Thyroid gland (tissue), 4 donors: ENCODE measurements around the gene PSMA6.

Source experiments
- CTCF ChIP-seq, 6 experiments: fragments of 200-600 bp in 3 of 6; fragments of 450-650 bp in 3 of 6; sonication (generic) in 3 of 6; IDR thresholded peaks; one replicate each; pipeline ENCODE4 v1.5.1; 2016 to 2019; ENCODE audit warnings: antibody characterized with exemption in 6 of 6, mild to moderate bottlenecking in 2 of 6, inconsistent platforms in 1 of 6, moderate library complexity in 1 of 6
- POLR2A ChIP-seq, 2 donors: fragments of 450-650 bp; IDR thresholded peaks; one replicate each; pipeline ENCODE4 v1.6.1; 2017; ENCODE audit warnings: antibody characterized with exemption in 2 of 2, mild to moderate bottlenecking in 2 of 2, moderate library complexity in 1 of 2

GRCh38 chr14:35344107-35344807 is 52.1 kb downstream of the PSMA6 start:
- TF ChIP-seq POLR2A (IDR thresholded peaks at IDR 0.05) (no peak), CTCF (IDR thresholded peaks at IDR 0.05) (no peak)
